Spleen (tissue), 7 donors: Measurements from ENCODE around the gene RRM1.
A peak's percentile ranks its signal among the peaks of the same experiment; 100 is the strongest.

ENCODE experiments used
- CTCF ChIP-seq, 11 experiments: fragments of 200-600 bp in 7 of 11; fragments of 450-650 bp in 4 of 11; sonication (generic) in 4 of 11; IDR thresholded peaks in 8 of 11; conservative IDR thresholded peaks in 3 of 11; 1 replicate in 7 of 11; 2 replicates in 4 of 11; pipeline versions ENCODE4 v1.4.0 to v1.8.0; 2016 to 2021; ENCODE audit warnings: antibody characterized with exemption in 11 of 11, inconsistent platforms in 4 of 11, mild to moderate bottlenecking in 1 of 11
- POLR2A ChIP-seq, 3 donors: fragments of 450-650 bp; IDR thresholded peaks; one replicate each; pipeline ENCODE4 v1.5.1; 2017; ENCODE audit warnings: antibody characterized with exemption in 3 of 3, mild to moderate bottlenecking in 1 of 3
- POLR2AphosphoS5 ChIP-seq, 3 donors: sonication (generic); formaldehyde crosslinking; IDR thresholded peaks; one replicate each; pipeline ENCODE4 v1.5.1; 2017; ENCODE audit warnings: antibody characterized with exemption in 3 of 3
- donor health status: DM: no; HTN: no; CAD: no; lungs with moderate emphysema.
- donor health status: DM: no; HTN: no; CAD: no.
- donor health status: DM: no; HTN: no; CAD: no.

GRCh38 chr11:4186464-4187054, 92.0 kb downstream of the RRM1 start:
- TF ChIP-seq CTCF (IDR thresholded peaks at IDR 0.05 in 8 of 11, conservative IDR thresholded peaks at IDR 0.05 in 3 of 11) (peak in 2 of 11 experiments; percentile 12 to 20), POLR2AphosphoS5 (IDR thresholded peaks at IDR 0.05) (no peak), POLR2A (IDR thresholded peaks at IDR 0.05) (no peak)
